ENCODE measurements around the gene RNF157.

Gene RNF157

DNA sequence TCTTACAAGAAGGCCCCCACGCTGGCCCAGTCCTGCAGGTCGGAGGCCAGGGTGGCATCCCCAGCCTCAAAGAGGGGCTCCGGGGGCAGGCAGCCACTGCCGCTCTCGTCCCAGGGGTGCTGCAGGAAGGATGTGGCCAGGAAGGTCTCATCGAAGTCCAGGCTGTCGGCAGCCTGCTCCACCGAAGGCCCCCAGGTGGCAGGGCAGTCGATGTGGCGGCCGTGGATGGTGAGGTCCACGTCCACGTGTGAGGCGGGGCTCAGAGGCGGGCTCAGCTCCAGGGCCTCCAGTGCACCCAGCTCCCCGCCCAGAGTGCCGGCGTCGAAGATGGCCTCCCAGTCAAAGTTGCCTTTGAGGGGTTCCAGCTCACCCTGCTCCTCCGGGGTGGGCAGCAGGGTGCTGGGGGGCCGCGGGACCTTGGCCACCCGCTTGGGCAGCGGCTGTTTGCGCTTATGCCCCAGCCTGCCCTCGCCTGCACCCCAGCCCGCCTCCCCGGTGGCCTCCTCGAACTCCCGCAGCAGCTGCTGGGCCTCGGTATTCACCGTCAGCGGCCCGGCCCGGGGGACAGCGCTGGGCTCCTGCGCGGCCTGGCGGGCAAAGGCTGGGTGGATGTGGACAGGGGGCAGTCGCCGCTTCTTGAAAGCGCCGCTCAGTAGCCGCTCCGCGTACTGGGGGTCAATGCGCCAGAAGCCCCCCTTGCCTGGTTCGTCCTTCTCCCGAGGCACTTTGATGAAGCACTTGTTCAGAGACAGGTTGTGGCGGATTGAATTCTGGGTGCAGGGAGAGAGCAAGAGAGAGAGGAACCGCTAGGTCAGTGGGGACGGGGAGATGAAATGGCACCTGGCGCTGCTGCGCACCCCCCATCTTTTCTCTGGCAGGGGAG lies 102.7 kb downstream of the RNF157 start:
- TF ChIP-seq FOXP2 (optimal IDR thresholded peaks at IDR 0.05; ENCODE audit: control extremely low read depth, extremely low read length, insufficient read depth) (no peak), POLR2AphosphoS5 (IDR thresholded peaks at IDR 0.05; ENCODE audit: borderline replicate concordance, low read depth, low read length) (no peak), EZH2 (IDR thresholded peaks at IDR 0.05) (no peak)
- H3K9ac ChIP-seq (ENCODE audit: insufficient read length) = no peak overlapping the region
- H3K9me3 ChIP-seq (ENCODE audit: low read depth, low read length) = no peaks in the 10 kb centered on the region
- H3K36me3 ChIP-seq (ENCODE audit: insufficient read depth, low read length) = no peaks in the 10 kb centered on the region
- no peak overlapping the region for H3K27ac ChIP-seq
- H3K4me3 ChIP-seq = no peak overlapping the region
- no peak for DNase-seq (ENCODE audit: low read depth, low spot score)

DNA sequence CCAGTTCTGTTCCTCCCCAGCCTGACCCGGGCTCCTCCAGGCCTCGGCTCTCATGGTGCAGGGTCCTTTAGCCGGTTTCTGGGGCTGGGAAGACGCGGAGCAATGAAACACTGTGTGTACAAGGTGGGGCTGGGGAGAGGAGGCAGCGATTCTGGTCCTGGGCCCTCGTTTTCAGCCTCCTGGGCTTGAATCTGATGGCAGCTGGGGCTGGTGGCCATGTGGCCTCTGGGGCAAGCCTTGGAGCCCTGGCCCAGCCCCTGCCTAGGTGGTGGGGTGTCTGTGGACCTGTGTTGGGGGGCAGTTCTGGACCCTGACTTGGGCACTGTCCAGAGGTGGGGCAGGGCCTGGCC lies 103.3 kb downstream of the RNF157 start:
- TF ChIP-seq POLR2AphosphoS5 (IDR thresholded peaks at IDR 0.05; ENCODE audit: borderline replicate concordance, low read depth, low read length) (no peak), FOXP2 (optimal IDR thresholded peaks at IDR 0.05; ENCODE audit: control extremely low read depth, extremely low read length, insufficient read depth) (no peak), EZH2 (IDR thresholded peaks at IDR 0.05) (no peak)

GRCh38 chr17:76136276-76137000 lies 103.9 kb downstream of the RNF157 start:
- Histone ChIP-seq H3K27ac (no peak overlapping the region), H3K36me3 (ENCODE audit: insufficient read depth, low read length) (no peaks in the 10 kb centered on the region), H3K9me3 (ENCODE audit: low read depth, low read length) (no peaks in the 10 kb centered on the region), H3K4me3 (no peak overlapping the region), H3K9ac (ENCODE audit: insufficient read length) (no peak overlapping the region)
- TF ChIP-seq EZH2 (IDR thresholded peaks at IDR 0.05) = no peak
- TF ChIP-seq FOXP2 (optimal IDR thresholded peaks at IDR 0.05; ENCODE audit: control extremely low read depth, extremely low read length, insufficient read depth) = no peak
- no peak for TF ChIP-seq POLR2AphosphoS5 (IDR thresholded peaks at IDR 0.05; ENCODE audit: borderline replicate concordance, low read depth, low read length)
- DNase-seq (ENCODE audit: low read depth, low spot score) = no peak

More for the DNA sequence above, 103.3 kb downstream of the RNF157 start:
- H3K36me3 ChIP-seq (ENCODE audit: insufficient read depth, low read length) = no peaks in the 10 kb centered on the region
- no peak overlapping the region for H3K27ac ChIP-seq
- H3K4me3 ChIP-seq = no peak overlapping the region
- DNase-seq (ENCODE audit: low read depth, low spot score) = no peak
- no peaks in the 10 kb centered on the region for H3K9me3 ChIP-seq (ENCODE audit: low read depth, low read length)
- no peak overlapping the region for H3K9ac ChIP-seq (ENCODE audit: insufficient read length)

- Histone ChIP-seq H3K4me3 (no peak overlapping the region), H3K27ac (no peak overlapping the region), H3K9me3 (ENCODE audit: low read depth, low read length) (no peaks in the 10 kb centered on the region), H3K9ac (ENCODE audit: insufficient read length) (no peak overlapping the region), H3K36me3 (ENCODE audit: insufficient read depth, low read length) (no peaks in the 10 kb centered on the region)
- no peak for DNase-seq (ENCODE audit: low read depth, low spot score)
- TF ChIP-seq FOXP2 (optimal IDR thresholded peaks at IDR 0.05; ENCODE audit: control extremely low read depth, extremely low read length, insufficient read depth) (no peak), POLR2AphosphoS5 (IDR thresholded peaks at IDR 0.05; ENCODE audit: borderline replicate concordance, low read depth, low read length) (no peak), EZH2 (IDR thresholded peaks at IDR 0.05) (no peak)
These were observed 104.5 kb downstream of the RNF157 start for GRCh38 chr17:76135810-76136188.

- H3K36me3 ChIP-seq (ENCODE audit: insufficient read depth, low read length) = no peaks in the 10 kb centered on the region
- no peaks in the 10 kb centered on the region for H3K9me3 ChIP-seq (ENCODE audit: low read depth, low read length)
- H3K4me3 ChIP-seq = no peak overlapping the region
- no peak overlapping the region for H3K27ac ChIP-seq
- DNase-seq (ENCODE audit: low read depth, low spot score) = no peak
- no peak overlapping the region for H3K9ac ChIP-seq (ENCODE audit: insufficient read length)
- no peak for TF ChIP-seq FOXP2 (optimal IDR thresholded peaks at IDR 0.05; ENCODE audit: control extremely low read depth, extremely low read length, insufficient read depth)
- TF ChIP-seq EZH2 (IDR thresholded peaks at IDR 0.05) = no peak
- no peak for TF ChIP-seq POLR2AphosphoS5 (IDR thresholded peaks at IDR 0.05; ENCODE audit: borderline replicate concordance, low read depth, low read length)
These were observed 105.1 kb downstream of the RNF157 start for GRCh38 chr17:76134911-76135809.

GRCh38 chr17:76132574-76133338 lies 107.5 kb downstream of the RNF157 start:
- no peak for TF ChIP-seq POLR2AphosphoS5 (IDR thresholded peaks at IDR 0.05; ENCODE audit: borderline replicate concordance, low read depth, low read length)
- no peak for TF ChIP-seq FOXP2 (optimal IDR thresholded peaks at IDR 0.05; ENCODE audit: control extremely low read depth, extremely low read length, insufficient read depth)
- no peak for TF ChIP-seq EZH2 (IDR thresholded peaks at IDR 0.05)
- no peak overlapping the region for H3K4me3 ChIP-seq
- H3K9ac ChIP-seq (ENCODE audit: insufficient read length) = no peak overlapping the region
- H3K36me3 ChIP-seq (ENCODE audit: insufficient read depth, low read length) = no peaks in the 10 kb centered on the region
- no peaks in the 10 kb centered on the region for H3K9me3 ChIP-seq (ENCODE audit: low read depth, low read length)
- DNase-seq (ENCODE audit: low read depth, low spot score) = no peak
- no peak overlapping the region for H3K27ac ChIP-seq

DNA sequence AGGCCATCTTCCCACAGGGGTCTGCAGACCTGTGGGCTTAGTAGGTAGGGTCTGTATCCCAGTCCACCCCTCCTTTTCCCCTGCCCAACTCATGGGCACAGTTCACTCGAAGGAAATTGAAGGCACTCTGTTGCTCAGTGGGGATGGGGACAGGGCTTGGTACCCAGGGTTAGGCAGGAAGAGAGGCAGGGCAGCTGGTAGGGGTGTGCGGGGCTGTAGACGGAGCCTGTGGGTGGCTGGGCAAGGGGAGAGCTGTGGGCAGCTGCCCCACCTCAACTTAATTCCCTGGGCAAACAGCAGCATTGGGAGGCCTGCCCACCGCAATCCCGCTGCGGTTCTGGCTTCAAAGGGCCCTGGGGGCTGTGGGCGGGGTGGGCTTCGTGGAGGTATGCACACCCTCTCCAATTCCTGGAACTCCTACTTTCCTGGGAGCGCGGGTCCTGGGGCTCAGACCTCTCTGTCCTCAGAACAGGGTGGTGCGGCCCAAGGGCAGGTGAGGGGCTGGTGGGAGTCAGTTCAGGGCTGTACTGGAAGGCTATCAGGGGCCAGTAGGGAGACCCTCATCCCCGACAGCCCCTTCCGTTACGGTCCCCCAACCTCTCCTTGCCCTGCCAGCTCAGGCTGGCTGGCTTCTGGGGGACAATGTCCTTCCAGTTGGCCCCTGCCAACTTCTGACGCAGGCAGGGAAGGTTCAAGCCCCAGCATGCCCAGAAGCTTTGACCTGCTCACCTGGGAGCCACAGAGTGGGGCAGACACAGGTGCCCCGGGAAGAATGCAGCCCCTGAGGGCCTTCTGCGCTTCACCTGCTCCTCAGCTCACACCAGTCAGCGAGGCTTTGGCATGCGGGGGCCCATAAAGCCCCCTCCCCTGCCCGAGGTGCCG lies 108.4 kb downstream of the RNF157 start:
- no peaks in the 10 kb centered on the region for H3K36me3 ChIP-seq (ENCODE audit: insufficient read depth, low read length)
- DNase-seq (ENCODE audit: low read depth, low spot score) = no peak

More for the DNA sequence above, 108.4 kb downstream of the RNF157 start:
- Histone ChIP-seq H3K9me3 (ENCODE audit: low read depth, low read length) (no peaks in the 10 kb centered on the region), H3K27ac (no peak overlapping the region), H3K4me3 (no peak overlapping the region), H3K9ac (ENCODE audit: insufficient read length) (no peak overlapping the region)
- TF ChIP-seq FOXP2 (optimal IDR thresholded peaks at IDR 0.05; ENCODE audit: control extremely low read depth, extremely low read length, insufficient read depth) (no peak), POLR2AphosphoS5 (IDR thresholded peaks at IDR 0.05; ENCODE audit: borderline replicate concordance, low read depth, low read length) (no peak), EZH2 (IDR thresholded peaks at IDR 0.05) (no peak)
